Uterus (tissue), 2 donors: Measurements from ENCODE around the gene FPGS.

Source experiments
- CTCF ChIP-seq, 4 experiments: fragments of 200-600 bp in 2 of 4; fragments of 450-650 bp in 2 of 4; sonication (generic) in 2 of 4; IDR thresholded peaks; one replicate each; pipeline ENCODE4 v1.5.1; 2016 to 2019; ENCODE audit warnings: antibody characterized with exemption in 4 of 4, mild to moderate bottlenecking in 2 of 4, moderate library complexity in 1 of 4
- POLR2A ChIP-seq, 2 donors: fragments of 450-650 bp; IDR thresholded peaks; one replicate each; pipeline ENCODE4 v1.6.1; 2016; ENCODE audit warnings: antibody characterized with exemption in 2 of 2, mild to moderate bottlenecking in 1 of 2, moderate library complexity in 1 of 2

- TF ChIP-seq CTCF (IDR thresholded peaks at IDR 0.05) (no peak), POLR2A (IDR thresholded peaks at IDR 0.05) (no peak)
Observed at GRCh38 chr9:127809002-127809539, 6.4 kb downstream of the FPGS start.
